ENCODE results near the gene C10orf90.

Gene C10orf90

GRCh38 chr10:126500185-126500584 is 170.3 kb downstream of the C10orf90 start:
- TF ChIP-seq CTCF (IDR thresholded peaks at IDR 0.05; ENCODE audit: borderline replicate concordance, control extremely low read depth, extremely low read depth, insufficient read depth, missing control alignments): no peak
- in situ Hi-C loops (cut with MboI; ENCODE audit: low sequenced_read_pairs, unreplicated experiment): loop anchor here (25.0 kb wide), 1 partner anchor 513 kb away; no protein-coding TSS in a partner anchor
- no peak for DNase-seq (ENCODE audit: low spot score)

- TF ChIP-seq CTCF (IDR thresholded peaks at IDR 0.05; ENCODE audit: borderline replicate concordance, control extremely low read depth, extremely low read depth, insufficient read depth, missing control alignments): no peak
- in situ Hi-C loops (cut with MboI; ENCODE audit: low sequenced_read_pairs, unreplicated experiment): loop anchor here (25.0 kb wide), 1 partner anchor 512 kb away; no protein-coding TSS in a partner anchor
- no peak for DNase-seq (ENCODE audit: low spot score)
Observed at GRCh38 chr10:126499744-126500143, 170.7 kb downstream of the C10orf90 start.

GRCh38 chr10:126497672-126498071 is 172.8 kb downstream of the C10orf90 start:
- DNase-seq (ENCODE audit: low spot score): no peak
- in situ Hi-C loops (cut with MboI; ENCODE audit: low sequenced_read_pairs, unreplicated experiment): no loop called here
- no peak for TF ChIP-seq CTCF (IDR thresholded peaks at IDR 0.05; ENCODE audit: borderline replicate concordance, control extremely low read depth, extremely low read depth, insufficient read depth, missing control alignments)

GRCh38 chr10:126496771-126497545 is 173.5 kb downstream of the C10orf90 start:
- TF ChIP-seq CTCF (IDR thresholded peaks at IDR 0.05; ENCODE audit: borderline replicate concordance, control extremely low read depth, extremely low read depth, insufficient read depth, missing control alignments): no peak
- in situ Hi-C loops (cut with MboI; ENCODE audit: low sequenced_read_pairs, unreplicated experiment): no loop called here
- no peak for DNase-seq (ENCODE audit: low spot score)

- in situ Hi-C loops (cut with MboI; ENCODE audit: low sequenced_read_pairs, unreplicated experiment): no loop called here
- DNase-seq (ENCODE audit: low spot score): no peak
- no peak for TF ChIP-seq CTCF (IDR thresholded peaks at IDR 0.05; ENCODE audit: borderline replicate concordance, control extremely low read depth, extremely low read depth, insufficient read depth, missing control alignments)
Observed at GRCh38 chr10:126491476-126491875, 179.0 kb downstream of the C10orf90 start.

- TF ChIP-seq CTCF (IDR thresholded peaks at IDR 0.05; ENCODE audit: borderline replicate concordance, control extremely low read depth, extremely low read depth, insufficient read depth, missing control alignments): no peak
- DNase-seq (ENCODE audit: low spot score): no peak
- in situ Hi-C loops (cut with MboI; ENCODE audit: low sequenced_read_pairs, unreplicated experiment): no loop called here
Observed at GRCh38 chr10:126481181-126481580, 189.3 kb downstream of the C10orf90 start.
